Activated CD4-positive, CD25-positive, alpha-beta regulatory T cell (primary cell): Measurements from ENCODE around the gene GALP.
"Not testable (repeated sequence)": the region's sequence is repeated elsewhere in the genome, so short reads cannot be mapped to it uniquely, and the experiment has no call there.

ENCODE experiments used
- DNase-seq, 4 experiments: peaks; one replicate each; lab custom pipeline; 2025; lab: John Stamatoyannopoulos, UW

The GALP gene

DNA sequence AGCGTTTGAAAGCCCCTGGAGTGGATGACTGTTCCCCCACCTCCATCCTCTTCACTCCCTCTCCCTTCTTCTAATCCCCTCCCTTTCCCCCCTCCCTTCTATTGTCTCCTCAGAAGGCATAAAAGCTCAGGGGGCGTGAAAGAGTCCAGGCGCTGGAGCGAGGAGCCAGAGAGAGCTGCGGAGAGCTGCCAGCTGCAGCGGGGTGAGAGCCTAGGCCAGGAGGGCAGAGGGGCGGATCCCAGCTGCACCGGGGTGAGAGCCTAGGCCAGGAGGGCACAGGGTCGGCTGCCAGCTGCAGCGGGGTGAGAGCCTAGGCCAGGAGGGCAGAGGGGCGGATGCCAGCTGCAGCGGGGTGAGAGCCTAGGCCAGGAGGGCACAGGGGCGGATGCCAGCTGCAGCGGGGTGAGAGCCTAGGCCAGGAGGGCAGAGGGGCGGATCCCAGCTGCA, at the start of gene GALP:
Gene GALP (plus strand): TSS at position 148 of the 447 bp plus-strand sequence. CDS start 1,101 bp downstream, outside the sequence.
- not testable (repeated sequence) for DNase-seq

DNA sequence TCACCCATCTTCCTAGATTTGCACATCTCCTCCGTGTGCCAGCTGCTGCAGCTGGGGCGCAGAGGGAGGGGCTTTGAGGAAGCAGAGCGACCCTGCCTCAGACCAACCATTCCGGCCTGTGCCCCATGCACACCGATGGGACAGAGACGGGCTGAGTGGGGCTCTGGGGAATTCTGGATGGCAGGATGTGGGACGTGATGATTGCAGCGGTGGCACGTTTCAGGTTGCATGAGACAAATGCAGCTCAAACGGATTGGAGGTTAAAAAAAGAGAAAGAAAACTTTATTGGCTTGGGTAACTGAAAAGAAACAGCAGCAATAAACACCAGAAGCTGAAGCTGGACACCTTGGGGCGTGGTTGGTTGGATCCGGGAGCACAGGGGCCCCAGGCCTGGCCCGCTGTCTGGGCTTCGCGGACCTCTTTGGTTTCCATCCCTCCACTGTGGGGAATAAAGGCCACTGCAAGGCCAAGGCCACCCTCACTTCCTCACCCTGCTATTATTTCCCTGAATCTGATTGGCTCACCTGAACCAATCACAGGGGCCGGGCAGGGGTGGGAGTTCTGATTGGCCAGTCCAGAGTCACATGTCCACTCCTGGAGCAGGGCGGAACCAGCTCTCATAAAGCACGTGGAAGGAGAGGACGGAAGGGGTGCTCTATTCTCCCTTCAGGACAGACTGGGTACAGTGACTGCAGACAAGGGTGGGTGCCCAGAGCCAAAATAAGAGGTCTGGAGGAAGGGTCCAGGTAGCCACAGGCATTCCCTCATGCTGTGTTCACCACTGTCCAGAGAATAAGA, 48.6 kb upstream of the GALP start:
- no peak for DNase-seq

DNA sequence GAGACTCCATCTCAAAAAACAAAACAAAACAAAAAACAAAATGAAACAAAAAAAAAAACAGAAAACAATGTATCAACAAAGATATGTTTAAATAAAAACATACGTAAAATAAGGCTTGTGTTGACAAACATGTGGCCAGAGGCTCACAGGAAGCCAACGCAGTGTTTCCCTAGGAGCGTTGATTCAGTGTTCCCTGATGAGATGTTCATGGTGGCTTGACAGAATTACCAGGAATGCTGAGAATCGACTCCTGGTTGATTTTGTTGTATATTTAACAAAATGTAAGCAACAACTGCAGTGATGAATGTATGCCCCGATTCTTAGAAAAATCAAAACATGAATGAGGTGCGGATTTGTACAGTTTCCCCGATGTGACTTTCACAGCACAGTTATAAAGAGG, 45.8 kb upstream of the GALP start:
- DNase-seq, result no peak

DNA sequence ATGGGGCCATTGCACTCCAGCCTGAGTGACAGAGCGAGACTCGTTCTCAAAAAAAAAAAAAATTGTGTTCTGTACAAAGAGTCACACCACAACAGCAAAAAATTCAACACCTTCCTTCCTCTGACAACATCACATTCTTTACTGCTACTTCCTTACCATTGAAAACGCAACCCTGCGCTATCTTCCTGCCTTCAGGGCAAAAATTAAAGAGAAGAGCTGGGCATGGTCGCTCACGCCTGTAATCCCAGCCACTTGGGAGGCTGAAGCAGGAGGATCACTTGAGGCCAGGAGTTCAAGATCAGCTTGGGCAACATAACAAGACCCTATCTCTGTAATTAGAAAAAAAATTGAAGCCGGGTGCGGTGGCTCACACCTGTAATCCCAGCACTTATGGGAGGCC, 44.2 kb upstream of the GALP start:
- DNase-seq, result no peak

DNA sequence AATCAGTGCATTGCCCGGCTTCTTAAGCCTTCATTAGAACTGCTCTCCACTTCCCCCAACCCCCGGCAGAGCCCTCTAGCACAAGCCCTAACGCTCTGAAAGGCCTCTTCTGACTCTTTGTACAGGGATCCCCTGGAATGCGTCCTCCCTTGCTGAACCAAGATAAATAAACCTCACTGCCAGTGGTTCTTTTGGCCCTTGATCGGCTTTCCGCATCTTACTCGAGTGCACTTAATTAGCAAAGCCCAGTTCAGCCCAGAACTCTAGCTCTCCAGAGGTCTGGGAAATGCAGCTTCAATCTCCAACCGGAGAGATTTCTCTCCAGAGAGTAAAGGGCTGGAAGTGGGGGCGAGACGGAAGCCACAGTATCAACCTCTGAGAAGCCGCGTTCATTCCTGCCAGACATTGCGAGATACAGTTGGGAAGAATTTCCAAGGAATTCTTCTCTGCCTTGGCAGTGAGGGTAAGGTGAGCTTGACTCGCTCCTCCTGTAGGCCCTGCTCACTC, 43.4 kb upstream of the GALP start:
- no peak for DNase-seq

DNA sequence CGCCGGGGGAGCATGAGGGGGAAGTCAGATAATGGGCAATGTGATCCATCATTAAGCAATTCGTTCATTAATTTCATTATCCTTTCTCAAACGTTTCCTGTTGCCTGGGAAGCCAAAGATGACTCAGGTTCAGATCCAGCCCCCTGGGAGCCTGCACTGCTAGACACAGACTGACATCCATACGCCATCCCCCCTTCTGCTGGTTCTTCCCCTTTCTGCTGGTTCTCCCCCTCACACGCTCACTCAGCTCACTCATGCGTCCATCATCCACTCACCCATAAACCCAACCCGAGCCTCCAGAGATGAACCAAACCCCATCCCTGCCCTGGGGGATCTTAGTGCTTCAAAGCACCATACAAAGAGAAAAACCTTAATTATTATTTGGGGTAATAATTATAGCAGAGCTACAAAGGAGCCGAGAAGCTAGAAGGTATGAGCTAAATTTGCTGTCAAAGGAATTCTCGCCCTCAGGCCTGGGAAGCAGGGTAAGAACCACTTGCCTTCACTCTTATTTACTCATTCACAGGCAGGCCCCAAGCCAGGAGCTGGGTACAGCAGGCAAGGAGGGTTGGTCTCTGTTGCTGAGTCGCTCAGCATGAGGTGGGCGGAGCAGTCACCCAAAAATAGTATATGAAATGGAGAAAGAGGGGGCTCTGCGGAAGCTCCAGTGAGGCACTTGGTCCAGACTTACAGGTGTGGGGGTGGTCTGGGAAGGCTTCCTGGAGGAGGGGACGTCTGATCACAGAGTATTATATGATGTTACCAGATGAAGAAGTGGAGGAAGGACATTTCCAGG, 41.8 kb upstream of the GALP start:
- DNase-seq, result no peak

DNA sequence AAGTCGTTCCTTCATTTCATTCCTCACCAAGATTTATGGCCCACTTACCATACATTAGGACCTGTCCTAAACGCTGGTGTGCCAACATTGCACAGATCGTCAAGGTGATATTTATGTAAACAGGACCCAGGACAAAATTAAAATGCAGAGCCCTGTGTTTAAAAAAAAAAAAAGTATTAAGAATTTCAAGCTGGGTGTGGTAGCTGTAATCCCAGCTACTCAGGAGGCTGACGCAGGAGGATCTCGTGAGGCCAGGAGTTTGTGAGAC, 41.2 kb upstream of the GALP start:
- DNase-seq, result no peak

DNA sequence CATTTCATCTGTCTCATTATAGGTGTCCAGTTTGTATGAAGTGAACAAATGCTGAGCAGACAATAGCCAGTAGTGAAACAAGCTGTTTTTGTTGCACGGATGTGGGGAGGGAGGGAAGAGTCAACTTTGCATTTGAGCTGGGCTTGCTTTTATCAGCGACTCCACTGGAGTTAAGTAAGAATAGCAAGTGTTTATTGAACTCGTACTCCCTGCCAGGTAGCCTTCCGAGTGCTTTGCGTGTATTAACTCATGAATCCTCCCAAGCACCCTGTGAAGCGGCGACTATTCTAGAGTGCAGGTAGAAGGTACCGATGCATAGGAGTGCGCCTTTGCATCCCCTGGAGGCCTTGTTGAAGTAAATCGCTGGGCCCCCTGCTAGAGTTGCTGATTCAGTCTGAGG, 39.4 kb upstream of the GALP start:
- no peak for DNase-seq

DNA sequence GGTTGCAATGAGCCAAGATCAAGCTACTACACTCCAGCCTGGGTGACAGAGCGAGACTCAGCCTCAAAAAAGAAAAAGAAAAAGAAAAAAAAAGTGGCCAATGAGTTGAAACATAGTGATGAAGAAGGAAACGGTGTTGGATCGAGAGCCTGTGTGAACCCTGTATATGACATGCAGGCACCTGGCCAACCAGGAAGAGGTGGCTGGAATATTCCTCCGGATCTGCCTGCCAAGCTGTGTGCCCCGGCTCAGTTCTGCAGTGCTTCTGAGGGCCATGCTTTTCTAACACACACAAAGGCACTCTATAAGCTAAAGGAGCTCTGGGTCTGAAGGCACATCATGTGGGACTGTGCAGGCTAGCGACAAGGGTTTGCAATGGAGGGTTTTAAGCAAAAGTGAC, 38.4 kb upstream of the GALP start:
- no peak for DNase-seq

DNA sequence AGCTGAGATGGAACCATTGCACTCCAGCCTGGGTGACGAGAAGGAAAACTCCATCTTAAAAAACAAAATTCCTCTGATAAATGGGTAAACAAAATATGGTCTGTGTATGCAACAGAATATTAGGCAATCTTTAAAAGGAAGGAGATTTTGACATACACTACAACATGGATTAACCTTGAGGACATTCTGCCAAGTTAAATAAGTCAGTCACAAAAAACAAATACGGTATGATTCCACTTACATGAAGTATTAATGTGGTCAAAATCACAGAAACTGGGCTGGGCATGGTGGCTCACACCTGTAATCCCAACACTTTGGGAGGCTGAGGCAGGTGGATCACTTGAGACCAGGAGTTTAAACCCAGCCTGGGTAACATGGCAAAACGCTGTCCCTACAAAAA, 37.7 kb upstream of the GALP start:
- DNase-seq, result no peak

DNA sequence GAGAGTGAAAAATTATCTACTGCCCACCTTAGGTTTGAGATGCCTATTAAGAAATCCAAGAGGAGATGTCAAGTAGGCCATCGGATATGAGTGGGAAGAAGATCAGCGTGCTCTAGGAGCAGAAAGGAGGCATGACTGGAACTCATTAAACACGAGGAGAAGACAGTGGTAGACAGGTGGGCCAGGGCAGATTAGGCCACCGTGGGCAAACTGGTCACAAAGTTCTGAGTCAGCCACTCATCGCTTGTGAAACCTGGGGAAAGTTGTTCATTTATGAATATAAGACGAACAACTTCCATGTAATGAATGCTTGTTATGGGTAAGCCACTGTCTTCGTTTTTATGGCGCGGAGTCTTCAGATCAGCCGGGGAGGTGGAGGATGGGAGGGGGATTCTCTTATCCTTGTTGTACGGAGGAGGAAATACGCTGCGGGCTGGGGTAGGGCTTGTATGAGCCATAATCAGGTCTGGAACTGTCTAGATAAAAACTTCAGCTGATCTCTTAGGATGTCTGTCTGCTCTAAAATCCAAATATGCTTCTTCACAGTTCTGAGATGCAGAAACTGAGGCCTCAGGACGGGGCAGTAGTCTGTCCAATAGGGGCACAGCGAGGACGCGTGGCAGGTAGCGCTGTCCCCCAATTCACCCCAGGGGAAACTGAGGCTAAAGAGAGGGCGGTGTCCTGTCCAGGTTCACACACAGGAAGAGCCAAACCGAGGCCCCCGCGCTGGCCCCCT, 35.8 kb upstream of the GALP start:
- no peak for DNase-seq

DNA sequence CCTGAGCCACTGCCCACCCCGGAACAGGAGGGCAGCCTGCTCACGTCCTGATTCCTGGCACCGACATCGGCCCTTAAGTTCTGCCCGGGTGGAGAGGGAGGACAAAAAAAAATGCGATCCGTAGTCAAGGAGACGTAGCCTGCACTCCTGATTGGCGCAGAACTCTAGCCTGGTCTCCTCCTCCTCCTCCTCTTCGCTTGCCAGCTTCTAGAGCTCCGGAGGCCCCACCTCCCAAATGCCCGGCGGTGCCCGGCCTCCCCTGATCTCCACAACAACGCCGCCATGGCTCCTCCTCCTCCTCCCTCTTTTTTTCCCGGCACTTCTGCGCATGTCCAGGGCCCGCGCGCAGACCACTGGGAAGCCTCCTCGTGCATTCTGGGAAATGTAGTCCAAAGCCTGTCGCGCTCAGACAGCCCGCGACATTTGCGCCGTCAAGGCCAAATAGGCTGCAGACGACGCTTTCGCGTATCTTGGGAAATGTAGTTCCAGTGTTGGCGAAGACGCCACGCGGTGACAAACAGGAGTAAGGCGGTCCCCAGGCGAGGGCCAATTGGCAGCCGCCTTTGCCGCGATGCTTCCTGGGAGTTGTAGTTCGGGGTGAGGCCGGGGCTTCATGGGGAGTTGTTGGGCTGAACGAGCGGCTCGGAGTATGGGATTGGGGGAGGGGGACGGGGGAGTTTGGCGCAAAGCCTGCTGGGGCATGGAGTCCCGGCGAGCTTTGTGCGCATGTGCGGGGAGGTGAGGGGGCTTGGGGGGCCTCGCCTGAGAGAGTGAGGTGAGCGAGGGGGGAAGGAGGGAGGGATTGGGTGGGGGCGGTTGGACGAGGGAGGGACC, 35.0 kb upstream of the GALP start, which contains the start of gene ZNF444:
Gene ZNF444 (plus strand): TSS at position 705 of the 834 bp plus-strand sequence. CDS start 5,625 bp downstream, outside the sequence.
- DNase-seq, result peak; percentile 99 to 100 (median 99)

DNA sequence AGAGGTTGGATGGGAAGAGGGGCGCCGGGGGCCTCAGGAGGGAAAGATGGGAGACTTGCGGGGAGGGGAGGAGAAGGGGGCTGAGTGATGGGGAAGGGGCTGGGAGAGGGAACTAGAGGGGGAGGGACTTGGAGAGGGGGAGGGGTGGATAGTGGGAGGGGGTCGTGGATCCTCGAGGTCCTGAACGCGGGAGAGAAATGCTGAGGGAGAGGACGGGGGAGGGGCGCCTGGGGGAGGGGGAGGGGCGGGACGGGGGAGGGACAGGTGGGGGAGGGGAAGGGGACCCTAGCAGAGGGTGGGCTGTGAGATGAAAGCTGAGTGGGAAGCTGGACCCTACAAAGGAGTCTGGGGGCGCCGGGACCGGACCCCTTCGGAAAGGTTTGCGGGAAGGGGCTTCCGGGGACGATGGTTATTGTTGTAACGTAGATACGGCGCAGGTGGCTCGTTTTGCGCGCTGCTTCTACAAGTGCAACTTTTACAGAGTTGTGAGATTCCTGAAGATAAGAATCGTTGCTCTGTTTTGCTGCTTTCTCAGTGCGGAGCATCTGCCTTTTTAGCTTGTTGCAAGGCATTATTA, 34.3 kb upstream of the GALP start:
- no peak for DNase-seq

DNA sequence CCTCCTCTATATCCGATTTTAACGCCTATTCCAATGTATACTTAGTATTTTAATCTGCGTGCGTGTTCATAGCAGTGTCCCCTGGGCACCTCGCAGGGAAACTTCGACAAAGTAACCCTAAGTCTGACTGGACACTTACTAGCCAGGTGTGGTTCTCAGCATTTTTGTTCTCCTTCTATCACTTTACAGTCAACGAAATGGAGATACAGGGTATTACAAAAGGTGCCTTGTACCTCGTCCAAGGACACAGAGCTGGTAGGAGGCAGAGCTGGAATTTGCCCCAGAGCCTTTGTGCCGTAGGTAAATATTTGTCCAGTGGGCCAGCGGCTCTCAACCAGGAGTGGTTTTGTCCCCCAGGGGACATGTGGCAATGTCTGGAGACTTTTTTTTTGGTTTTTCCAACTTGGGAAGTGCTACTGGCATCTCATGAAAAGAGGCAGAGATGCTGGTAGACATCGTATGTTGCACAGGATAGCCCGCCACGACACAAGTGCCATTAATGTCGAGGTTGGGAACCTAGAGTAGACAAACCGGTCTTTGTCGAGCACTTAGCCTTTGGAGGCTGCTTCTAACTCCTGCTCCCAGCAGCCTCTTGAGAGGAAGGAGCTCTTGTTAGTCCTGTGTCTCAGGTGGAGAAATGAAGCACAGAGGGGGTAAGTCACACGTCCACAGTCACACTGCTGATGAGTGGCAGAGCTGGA, 33.6 kb upstream of the GALP start:
- no peak for DNase-seq

DNA sequence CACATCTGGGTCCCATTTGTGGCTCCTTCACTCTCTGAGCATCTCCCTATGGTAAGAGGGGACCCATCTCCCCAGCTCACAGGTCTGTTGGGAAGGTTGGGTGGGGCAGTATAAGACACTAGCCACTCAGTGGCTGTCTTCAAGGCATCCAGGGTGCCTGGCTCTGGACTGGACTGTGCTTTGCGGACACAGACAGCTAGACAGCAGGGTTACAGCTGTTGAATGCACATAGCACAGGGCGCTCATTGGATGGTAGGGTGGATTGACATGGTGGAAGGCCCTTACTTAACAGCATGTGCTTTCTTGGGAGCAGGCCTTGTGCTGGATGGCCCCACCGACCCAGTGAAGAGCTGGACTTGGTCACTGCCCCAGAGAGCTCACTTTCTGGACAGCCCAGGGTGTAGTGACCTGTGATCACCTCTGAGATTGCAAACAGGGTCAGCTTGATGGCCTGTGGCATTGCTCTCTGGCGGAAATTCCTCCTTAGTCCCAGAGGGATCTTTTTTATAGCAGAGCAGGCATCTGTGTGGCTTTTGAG, 32.8 kb upstream of the GALP start:
- no peak for DNase-seq

DNA sequence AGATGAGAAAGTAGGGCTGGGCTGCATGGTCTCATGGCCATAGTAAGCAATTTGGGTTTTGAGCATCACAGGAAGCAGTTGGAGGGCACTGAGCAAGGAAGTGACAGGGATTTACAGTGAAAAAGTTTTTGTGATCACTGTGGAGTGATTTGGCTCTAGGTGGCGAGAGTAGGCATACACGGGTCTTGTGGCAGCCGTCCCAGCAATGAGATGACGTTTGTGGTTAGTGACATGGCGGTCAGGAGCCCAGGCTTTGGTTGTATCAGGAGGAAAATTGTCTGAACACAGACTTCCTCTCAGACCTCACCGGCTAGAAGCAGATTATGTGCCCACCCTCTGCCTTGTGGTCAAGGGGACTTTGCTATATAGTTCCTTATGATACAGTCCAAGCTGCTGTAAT, 31.4 kb upstream of the GALP start:
- no peak for DNase-seq

DNA sequence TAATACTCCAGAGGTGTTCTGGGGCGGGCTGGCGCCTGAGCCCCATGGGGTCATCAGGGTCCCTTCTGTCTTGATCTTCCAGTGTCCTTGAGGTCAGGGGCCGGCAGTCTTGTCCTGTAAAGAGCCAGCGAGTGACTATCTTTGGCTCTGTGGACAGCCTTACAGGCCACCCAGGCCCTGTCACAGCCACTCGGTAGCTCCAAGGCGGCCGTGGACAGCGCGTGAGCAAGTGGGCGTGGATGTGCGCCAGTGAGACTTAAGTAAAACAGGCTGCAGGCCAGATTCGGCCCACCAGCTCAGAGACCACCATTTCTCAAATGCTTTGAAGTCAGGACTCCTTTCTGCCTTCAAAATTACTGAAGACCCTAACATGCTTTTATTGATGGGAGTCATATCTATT, 31.0 kb upstream of the GALP start:
- no peak for DNase-seq

DNA sequence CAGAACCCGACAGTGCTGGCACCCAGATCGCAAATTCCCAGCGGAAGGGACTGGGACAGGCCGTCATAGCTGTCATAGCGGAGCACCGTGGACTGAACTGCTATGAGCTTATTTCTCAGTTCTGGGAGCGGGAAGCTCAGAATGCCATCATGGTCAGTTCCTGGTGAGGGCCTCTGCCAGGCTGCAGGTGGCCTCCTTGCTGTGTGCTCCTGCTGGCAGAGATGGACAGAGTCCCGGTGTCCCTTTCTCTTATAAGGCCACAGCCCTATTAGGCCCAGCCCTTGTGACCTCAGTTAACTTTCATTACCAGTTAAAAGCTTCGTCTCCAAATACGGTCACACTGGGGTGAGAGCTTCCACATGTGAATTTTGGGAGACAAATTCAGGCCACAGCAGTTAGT, 30.1 kb upstream of the GALP start:
- DNase-seq, result no peak

DNA sequence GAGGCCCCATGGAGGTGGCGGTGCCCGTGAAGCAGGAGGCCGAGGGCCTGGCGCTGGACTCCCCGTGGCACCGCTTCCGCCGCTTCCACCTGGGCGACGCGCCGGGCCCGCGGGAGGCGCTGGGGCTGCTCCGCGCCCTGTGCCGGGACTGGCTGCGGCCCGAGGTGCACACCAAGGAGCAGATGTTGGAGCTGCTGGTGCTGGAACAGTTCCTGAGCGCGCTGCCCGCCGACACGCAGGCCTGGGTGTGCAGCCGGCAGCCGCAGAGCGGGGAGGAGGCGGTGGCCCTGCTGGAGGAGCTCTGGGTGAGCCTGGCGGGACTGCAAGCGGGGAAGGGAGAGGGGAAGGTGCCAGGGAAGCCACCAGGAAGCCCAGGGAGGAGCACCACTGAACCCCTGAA, 28.9 kb upstream of the GALP start:
- DNase-seq, result no peak

DNA sequence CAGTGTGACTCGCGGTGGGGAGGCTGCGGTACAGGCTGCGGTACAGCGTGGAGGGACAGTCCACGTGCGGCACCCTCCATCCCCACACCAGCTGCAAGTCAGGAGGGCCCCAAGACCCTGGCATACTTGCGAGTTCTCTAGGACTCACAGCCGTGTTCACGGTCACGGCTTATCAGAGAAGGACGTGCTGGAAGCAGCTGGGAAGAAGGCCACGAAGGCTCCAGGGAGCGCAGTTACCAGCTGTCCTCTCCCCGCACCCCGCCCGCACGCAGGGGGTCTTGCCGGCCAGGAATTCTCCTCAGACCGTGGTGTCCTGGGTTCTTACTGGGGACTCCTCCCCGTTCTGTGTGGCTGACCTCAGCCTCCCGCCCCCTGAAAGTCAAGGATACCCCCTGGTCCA, 28.5 kb upstream of the GALP start:
- no peak for DNase-seq
